CD4-positive, alpha-beta T cell treated with Interleukin-12 subunit alpha and Interleukin-12 subunit beta, for 1 hour (primary cell): ENCODE results near the gene ELK1.

ENCODE experiments used
- DNase-seq: peaks from one replicate; pipeline ENCODE4 v3.0.0-alpha.2; 2020

The ELK1 gene

GRCh38 chrX:47644557-47645091, 5.7 kb downstream of the ELK1 start:
- peak; percentile 26 for DNase-seq

GRCh38 chrX:47643926-47644325, 6.4 kb downstream of the ELK1 start:
- no peak for DNase-seq

DNA sequence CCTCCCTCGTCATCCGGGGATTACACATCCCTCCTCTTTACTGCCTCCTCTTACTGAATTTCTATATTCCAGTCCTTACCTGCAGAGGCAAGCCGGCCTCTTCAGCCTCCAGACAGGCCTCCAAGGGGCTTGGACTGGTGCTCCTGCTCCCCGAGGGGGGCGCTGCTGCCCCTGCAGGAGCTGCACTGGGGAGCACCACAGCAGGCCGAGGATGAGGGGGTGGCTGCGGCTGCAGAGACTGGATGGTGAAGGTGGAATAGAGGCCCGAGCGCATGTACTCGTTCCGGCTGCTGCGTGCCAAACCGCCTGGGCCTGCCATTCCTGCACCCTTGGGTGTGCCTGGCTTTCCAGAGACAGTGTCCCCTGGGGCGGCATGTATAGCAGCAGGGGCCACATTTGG, 11.5 kb downstream of the ELK1 start:
- DNase-seq, result no peak

GRCh38 chrX:47637546-47638195, 12.7 kb downstream of the ELK1 start:
- DNase-seq, result peak; percentile 40

- peak; percentile 22 for DNase-seq
These were observed 15.3 kb downstream of the ELK1 start for GRCh38 chrX:47634871-47635575.

GRCh38 chrX:47633689-47634590, 16.4 kb downstream of the ELK1 start:
- DNase-seq, result no peak

GRCh38 chrX:47632666-47633065, 17.7 kb downstream of the ELK1 start:
- DNase-seq, result no peak

DNA sequence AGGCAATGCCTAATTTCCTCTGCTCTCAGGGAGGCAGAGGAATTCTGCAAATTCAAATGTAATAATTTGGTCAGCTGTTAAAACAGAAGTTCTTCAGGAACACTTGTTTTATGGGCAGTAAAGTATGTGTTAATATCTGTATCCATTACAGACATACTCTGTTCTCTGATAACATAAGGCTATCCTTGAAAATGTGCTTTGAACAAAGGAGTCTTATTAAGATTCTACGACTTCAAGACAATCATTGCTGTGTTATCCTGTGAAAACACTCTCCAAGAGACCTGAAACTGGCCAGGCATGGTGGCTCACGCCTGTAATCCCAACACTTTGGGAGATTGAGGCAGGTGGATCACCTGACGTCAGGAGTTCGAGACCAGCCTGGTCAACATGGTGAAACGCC, 18.7 kb downstream of the ELK1 start:
- no peak for DNase-seq

DNA sequence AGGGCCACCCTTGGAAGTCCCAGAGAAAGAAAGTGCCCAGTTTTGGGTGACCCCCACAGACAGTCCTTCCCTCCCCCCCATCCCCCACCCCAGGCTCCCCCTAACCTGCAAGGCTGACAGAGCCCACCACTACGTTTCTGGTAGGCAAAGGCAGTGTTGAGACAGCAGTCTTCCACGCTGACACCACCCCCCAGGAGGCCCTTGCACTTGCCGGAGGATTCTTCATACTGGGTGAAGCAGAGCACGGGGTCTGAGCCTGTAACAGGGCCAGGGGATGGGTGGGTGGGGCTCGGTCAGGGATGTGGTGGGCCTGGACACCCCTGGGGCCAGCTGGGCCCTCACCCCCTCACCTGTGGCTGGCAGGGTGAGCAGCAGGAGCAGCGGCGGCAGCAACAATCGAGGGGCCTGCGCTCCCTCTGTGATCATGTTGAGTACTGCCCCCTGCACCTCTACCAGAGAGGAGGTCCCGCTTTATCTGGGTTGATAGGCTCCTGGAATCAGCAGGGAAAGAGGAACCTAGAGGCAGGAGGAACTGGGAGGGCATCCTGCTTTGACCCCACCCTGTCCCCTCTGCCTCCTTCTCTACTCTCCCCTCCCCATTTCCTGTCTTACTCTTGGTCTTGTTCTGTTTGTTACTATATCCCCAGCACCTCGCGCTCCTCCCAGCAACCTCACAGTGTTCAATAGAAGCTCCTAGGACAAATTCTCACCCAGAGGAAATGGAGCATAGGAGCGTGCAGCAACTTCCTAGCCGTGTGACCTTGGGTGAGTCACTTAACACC, 20.8 kb downstream of the ELK1 start, which contains the start of gene CFP:
TSS of gene CFP (minus strand) at position 512 of the 782 bp plus-strand sequence. CDS start at position 426, 86 bp downstream.
- DNase-seq, result peak; percentile 18

- peak; percentile 26 for DNase-seq
These were observed 21.4 kb downstream of the ELK1 start for GRCh38 chrX:47628982-47629381.

GRCh38 chrX:47625365-47625764, 25.0 kb downstream of the ELK1 start:
- DNase-seq, result no peak

DNA sequence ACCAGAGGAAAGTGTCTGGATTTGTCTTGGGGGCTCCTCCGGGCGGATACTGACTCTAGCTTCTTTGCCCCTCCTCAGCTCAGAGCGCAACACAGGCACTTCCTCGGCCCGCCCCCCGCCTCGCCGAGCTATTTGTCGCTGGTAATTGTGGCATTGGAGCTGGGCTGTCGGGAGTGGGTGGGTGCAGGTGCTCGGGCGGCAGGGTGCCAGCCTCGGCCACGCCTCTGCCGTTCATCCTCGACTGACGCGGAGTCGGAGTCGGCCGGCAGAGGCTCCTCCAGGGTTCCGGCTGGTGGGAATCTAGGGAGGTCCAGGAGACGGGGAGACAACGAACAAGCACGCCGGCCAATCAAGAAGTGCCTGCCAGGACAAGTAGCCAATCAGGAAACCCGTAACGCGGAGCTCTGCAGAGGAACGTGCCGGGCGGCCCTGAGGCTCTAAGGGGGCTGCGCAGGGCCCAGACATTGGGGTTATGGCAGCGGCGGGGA, 26.8 kb downstream of the ELK1 start:
- DNase-seq, result peak; percentile 53

DNA sequence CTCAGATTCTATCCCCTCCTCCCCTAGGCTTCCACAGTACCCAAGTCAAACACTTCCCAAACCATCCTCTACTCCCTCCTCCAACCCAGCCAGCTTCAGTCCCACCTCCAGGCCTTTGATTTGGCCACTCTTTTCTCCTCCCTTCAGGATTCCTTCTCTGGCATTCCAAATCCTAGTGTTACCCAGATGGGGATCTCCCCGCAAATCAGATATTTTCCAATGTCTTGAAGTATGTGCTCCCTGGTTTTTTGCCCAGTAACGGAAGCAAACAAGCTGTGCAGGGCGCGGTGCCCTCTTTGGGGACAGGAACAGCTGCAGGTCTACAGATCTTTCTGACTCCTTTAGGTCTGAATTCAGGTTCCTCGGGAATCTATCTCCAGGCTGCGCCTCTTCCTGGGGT, 28.5 kb downstream of the ELK1 start:
- no peak for DNase-seq

- DNase-seq, result no peak
These were observed 30.1 kb downstream of the ELK1 start for GRCh38 chrX:47620303-47620685.

- peak; percentile 87 for DNase-seq
These were observed 30.7 kb downstream of the ELK1 start, which contains the start of gene SYN1 for GRCh38 chrX:47619486-47620302. TSS of gene SYN1 (minus strand) at chrX:47619857. CDS start at chrX:47619728, 129 bp downstream.

DNA sequence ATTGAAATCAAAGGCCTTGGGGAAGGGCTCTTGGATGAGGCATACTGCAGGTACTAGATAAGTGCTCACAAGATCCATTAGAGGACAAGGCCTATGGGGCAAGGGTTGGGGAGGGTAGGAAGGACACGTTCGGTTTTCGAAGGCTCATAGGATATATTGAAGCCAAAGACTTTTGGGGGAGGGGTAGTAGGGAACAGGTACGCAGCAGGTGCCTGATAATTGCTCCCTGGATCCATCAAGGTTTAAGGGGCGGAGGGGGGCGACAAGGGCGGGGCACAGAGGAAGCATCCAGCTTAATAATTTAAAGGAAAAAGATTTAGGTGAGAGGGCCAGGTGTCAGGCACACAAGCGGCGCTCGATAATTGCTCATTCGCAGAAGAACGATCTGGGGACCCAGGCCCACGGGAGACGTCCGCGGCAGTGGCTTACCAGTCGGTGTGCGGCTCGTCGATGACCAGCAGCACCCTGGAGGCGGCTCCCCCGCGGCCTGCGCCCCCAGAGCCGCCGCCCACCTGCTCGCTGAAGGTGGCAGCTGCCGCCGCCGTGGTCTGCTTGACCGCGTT, 31.4 kb downstream of the ELK1 start:
- no peak for DNase-seq

DNA sequence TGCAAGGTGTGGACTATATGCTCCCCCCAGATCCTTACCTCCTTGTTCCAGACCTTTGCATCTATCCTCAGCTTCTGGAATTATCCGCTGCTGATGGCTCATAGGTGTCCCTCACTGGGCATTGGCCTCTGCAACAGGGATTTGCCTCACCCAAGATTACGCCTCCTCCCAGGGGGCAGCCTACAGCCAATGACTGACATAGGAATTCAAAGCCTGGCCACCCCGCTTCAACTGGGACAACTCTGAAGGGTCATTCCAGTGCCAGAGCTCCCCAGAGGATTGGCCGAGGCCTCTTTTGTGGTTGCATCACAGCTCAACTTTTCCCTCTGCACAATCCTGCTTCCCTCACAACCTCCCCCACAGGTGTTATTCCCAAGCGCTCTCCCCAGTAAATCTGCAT, 35.7 kb downstream of the ELK1 start:
- DNase-seq, result no peak

- no peak for DNase-seq
These were observed 37.3 kb downstream of the ELK1 start for GRCh38 chrX:47613082-47613481.

- DNase-seq, result no peak
These were observed 37.9 kb downstream of the ELK1 start for GRCh38 chrX:47612418-47612817.

- no peak for DNase-seq
These were observed 38.4 kb downstream of the ELK1 start for GRCh38 chrX:47611926-47612325.

- DNase-seq, result no peak
These were observed 38.9 kb downstream of the ELK1 start for GRCh38 chrX:47611489-47611888.
